HL-60 (cell line): ENCODE measurements around the gene SPATA13.

Source experiments
- DNase-seq, 2 experiments: peaks; one replicate each; pipeline ENCODE4 v3.0.0-alpha.2; 2010 to 2020; ENCODE audit warnings: low read depth in 1 of 2, low spot score in 1 of 2
- H3K27ac ChIP-seq: fragments of 250-450 bp; sonication (Bioruptor Pico); replicated peaks from 2 replicates; pipeline ENCODE4 v1.5.1; 2020; ENCODE audit warnings: mild to moderate bottlenecking, moderate library complexity
- H3K27me3 ChIP-seq: fragments of 250-450 bp; sonication (Bioruptor Pico); 2 replicates; pipeline ENCODE4 v1.5.1; 2021; ENCODE audit warnings: mild to moderate bottlenecking, moderate library complexity; ENCODE audit not compliant: insufficient read depth, poor library complexity, severe bottlenecking
- H3K4me3 ChIP-seq: replicated peaks from 2 replicates; pipeline ENCODE4 v1.5.1; 2011; ENCODE audit warnings: mild to moderate bottlenecking, control low read depth, low read length; ENCODE audit not compliant: insufficient read depth
- CTCF ChIP-seq: IDR thresholded peaks from one replicate; pipeline ENCODE4 v1.5.1; 2011; ENCODE audit warnings: low read length, control low read depth, inconsistent platforms; ENCODE audit not compliant: insufficient read depth
- GABPA ChIP-seq: IDR thresholded peaks from 2 replicates; pipeline ENCODE4 v1.6.1; 2012; ENCODE audit warnings: low read depth
- POLR2AphosphoS5 ChIP-seq: IDR thresholded peaks from 2 replicates; pipeline ENCODE4 v1.6.1; 2012; ENCODE audit warnings: low read depth
- SPI1 ChIP-seq: IDR thresholded peaks from 2 replicates; pipeline ENCODE4 v1.6.1; 2012; ENCODE audit warnings: low read depth, mild to moderate bottlenecking, borderline replicate concordance
- long read RNA-seq: library from polyadenylated mRNA; unstranded; transcript quantifications from one replicate; pipeline ENCODE4 v2.0.0, GENCODE V29; 2020
- TF ChIP-seq, protein P1 (sequence below): IDR thresholded peaks from 2 replicates; pipeline ENCODE4 v1.6.1; 2012; ENCODE audit warnings: low read depth; ENCODE audit not compliant: insufficient replicate concordance

SPATA13 gene
- long read RNA-seq, full-length matches to known transcripts = 24 of 30 reads
- long read RNA-seq, partial matches to known transcripts = 2 of 30 reads
- long read RNA-seq, other reads (novel, unspliced or antisense) = 4 of 30 reads

DNA sequence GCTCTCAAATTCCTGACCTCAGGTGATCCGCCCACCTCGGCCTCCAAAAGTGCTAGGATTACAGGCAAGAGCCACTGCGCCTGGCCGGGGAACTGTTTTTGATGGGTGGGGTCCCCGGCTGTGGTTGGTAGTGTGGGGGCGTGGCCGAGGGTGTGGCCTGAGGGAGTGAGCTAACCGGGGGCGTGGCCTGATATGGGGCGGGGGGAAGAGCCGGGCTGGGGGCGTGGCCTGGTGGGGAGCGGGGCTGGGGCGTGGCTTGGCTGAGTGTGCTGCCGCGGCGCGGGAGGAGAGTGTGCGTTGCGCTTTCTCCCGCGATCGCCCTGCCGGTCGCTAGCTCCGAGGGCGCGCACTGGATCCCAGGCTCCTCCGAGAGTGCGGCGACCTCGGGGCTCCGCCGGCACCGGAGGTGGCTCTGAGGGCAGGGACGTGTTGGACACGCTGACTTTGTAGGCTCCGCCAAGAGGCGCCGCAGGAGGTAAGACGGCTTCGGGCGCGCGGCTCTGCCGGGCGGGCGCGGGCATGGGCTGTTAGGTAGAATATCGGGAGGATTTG lies at the start of gene SPATA13:
TSS of gene SPATA13 (plus strand) at position 263 of the 552 bp plus-strand sequence. CDS start 62,210 bp downstream, outside the sequence.
- TF ChIP-seq, protein P1, sequence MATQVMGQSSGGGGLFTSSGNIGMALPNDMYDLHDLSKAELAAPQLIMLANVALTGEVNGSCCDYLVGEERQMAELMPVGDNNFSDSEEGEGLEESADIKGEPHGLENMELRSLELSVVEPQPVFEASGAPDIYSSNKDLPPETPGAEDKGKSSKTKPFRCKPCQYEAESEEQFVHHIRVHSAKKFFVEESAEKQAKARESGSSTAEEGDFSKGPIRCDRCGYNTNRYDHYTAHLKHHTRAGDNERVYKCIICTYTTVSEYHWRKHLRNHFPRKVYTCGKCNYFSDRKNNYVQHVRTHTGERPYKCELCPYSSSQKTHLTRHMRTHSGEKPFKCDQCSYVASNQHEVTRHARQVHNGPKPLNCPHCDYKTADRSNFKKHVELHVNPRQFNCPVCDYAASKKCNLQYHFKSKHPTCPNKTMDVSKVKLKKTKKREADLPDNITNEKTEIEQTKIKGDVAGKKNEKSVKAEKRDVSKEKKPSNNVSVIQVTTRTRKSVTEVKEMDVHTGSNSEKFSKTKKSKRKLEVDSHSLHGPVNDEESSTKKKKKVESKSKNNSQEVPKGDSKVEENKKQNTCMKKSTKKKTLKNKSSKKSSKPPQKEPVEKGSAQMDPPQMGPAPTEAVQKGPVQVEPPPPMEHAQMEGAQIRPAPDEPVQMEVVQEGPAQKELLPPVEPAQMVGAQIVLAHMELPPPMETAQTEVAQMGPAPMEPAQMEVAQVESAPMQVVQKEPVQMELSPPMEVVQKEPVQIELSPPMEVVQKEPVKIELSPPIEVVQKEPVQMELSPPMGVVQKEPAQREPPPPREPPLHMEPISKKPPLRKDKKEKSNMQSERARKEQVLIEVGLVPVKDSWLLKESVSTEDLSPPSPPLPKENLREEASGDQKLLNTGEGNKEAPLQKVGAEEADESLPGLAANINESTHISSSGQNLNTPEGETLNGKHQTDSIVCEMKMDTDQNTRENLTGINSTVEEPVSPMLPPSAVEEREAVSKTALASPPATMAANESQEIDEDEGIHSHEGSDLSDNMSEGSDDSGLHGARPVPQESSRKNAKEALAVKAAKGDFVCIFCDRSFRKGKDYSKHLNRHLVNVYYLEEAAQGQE = no peak
- TF ChIP-seq POLR2AphosphoS5 (0 out of 2 replicates have a peak, but pooled peaks have one; percentile 16), GABPA (no peak)
- H3K4me3 ChIP-seq = peak within 1 kb of the TSS; percentile 63
- DNase-seq = peak; percentile 69 to 80
- peaks cover 25% of the 10 kb centered on the region for H3K27me3 ChIP-seq
- H3K27ac ChIP-seq = 0 out of 2 replicates have a peak within 1 kb of the TSS, but pooled peaks have one; percentile 1

GRCh38 chr13:24112791-24113190 lies 47.7 kb upstream of the SPATA13 start:
- DNase-seq = no peak
- Histone ChIP-seq H3K4me3 (no peak overlapping the region), H3K27me3 (no peaks in the 10 kb centered on the region), H3K27ac (no peak overlapping the region)
- TF ChIP-seq, protein P1 = no peak
- no peak for TF ChIP-seq CTCF
- no peak for TF ChIP-seq GABPA
- TF ChIP-seq SPI1 = no peak
- no peak for TF ChIP-seq POLR2AphosphoS5

DNA sequence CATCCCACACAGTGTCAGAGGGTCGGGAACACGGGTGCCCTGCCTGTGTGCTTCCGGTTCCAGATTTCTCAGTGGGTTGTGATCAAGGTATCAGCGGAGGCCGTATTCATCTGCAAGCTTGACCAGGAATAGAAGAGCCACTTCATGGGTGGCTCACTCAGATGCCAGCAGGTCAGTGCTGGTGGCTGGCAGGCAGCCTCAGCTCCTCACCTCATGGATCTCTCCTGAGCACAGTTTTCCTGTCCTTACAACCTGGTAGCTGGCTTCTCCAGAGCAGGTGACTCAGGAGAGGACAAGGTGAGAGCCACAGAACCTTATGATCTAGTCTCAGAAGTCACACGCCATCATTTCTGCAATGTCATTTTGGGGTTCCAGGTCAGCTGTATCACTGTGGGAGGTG lies 44.8 kb upstream of the SPATA13 start:
- Histone ChIP-seq H3K27me3 (no peaks in the 10 kb centered on the region), H3K27ac (no peak overlapping the region), H3K4me3 (no peak overlapping the region)
- DNase-seq = no peak
- TF ChIP-seq POLR2AphosphoS5 (no peak), CTCF (no peak), SPI1 (no peak), GABPA (no peak)
- TF ChIP-seq, protein P1 = no peak
